Measurements from ENCODE around the gene LCN10. TPM values are rescaled to one million over a fixed set of nuclear protein-coding genes. Genes with fewer than 3 reads are reported as not detected.
"Not testable (repeated sequence)": the region's sequence is repeated elsewhere in the genome, so short reads cannot be mapped to it uniquely, and the experiment has no call there.

The LCN10 gene
- total RNA-seq, 5 donors from 2014 or later (not counting 1 experiment from before 2014, with no cell fraction given) = 1.3 to 2.8 (median 2.2) TPM

GRCh38 chr9:136787690-136788400 lies 45.1 kb upstream of the LCN10 start:
- Histone ChIP-seq H3K27me3 (replicated peaks in 1 of 2; ENCODE audit: control insufficient read depth in 2 of 2, extremely low read depth in 1 of 2, insufficient read depth in 2 of 2, low read length in 1 of 2) (peaks cover 0 to 4% of the 10 kb centered on the region in 2 experiments), H3K27ac (ENCODE audit: low read length) (no peak overlapping the region), H3K9me3 (no peaks in the 10 kb centered on the region), H3K4me3 (ENCODE audit: control insufficient read depth in 1 of 2, extremely low read depth in 1 of 2, low read length in 1 of 2) (no peak overlapping the region), H3K36me3 (ENCODE audit: control insufficient read depth in 2 of 2, extremely low read depth in 1 of 2, insufficient read depth in 1 of 2, low read length in 1 of 2) (peaks cover 0 to under 1% of the 10 kb centered on the region in 2 donors), H3K4me1 (ENCODE audit: control insufficient read depth in 1 of 2, extremely low read depth in 1 of 2, insufficient read depth in 2 of 2, low read length in 2 of 2) (peaks cover 7 to 34% of the 10 kb centered on the region in 2 experiments)
- peak in 31 of 35 experiments; percentile 34 to 88 (median 54) for DNase-seq
- Mint-ChIP-seq H3K27me3 (peaks cover 0 to 3% of the 10 kb centered on the region in 2 donors), H3K27ac (peak overlapping the region in 1 of 2 donors; percentile 25), H3K9me3 (no peaks in the 10 kb centered on the region), H3K4me3 (no peak overlapping the region), H3K36me3 (no peaks in the 10 kb centered on the region), H3K4me1 (peaks cover 12 to 25% (median 17%) of the 10 kb centered on the region in 3 donors)
- no peak for ATAC-seq (replicated peaks in 1 of 4)
- CTCF ChIA-PET = interaction anchor here in 1 of 2 donors (0.6 to 1.1 kb wide), 3 partner anchors 178 to 309 kb away, joined by 3 to 9 read pairs (median 7); no protein-coding TSS in a partner anchor
- 16% methylated on average over 9 of the region's 21 CpGs for WGBS (ENCODE audit: insufficient coverage)
- POLR2A ChIA-PET = interaction anchor here in 1 of 2 donors (0.6 kb wide), 1 partner anchor 247 kb away, joined by 3 read pairs; no protein-coding TSS in a partner anchor

GRCh38 chr9:136786983-136787382 lies 44.2 kb upstream of the LCN10 start:
- H3K4me3 Mint-ChIP-seq; POLR2A ChIA-PET; H3K9me3 Mint-ChIP-seq; H3K27me3 ChIP-seq (replicated peaks in 1 of 2; ENCODE audit: control insufficient read depth in 2 of 2, extremely low read depth in 1 of 2, insufficient read depth in 2 of 2, low read length in 1 of 2); DNase-seq; H3K27ac ChIP-seq (ENCODE audit: low read length); H3K9me3 ChIP-seq; H3K36me3 ChIP-seq (ENCODE audit: control insufficient read depth in 2 of 2, extremely low read depth in 1 of 2, insufficient read depth in 1 of 2, low read length in 1 of 2); H3K36me3 Mint-ChIP-seq; H3K27me3 Mint-ChIP-seq; ATAC-seq (replicated peaks in 1 of 4); H3K4me3 ChIP-seq (ENCODE audit: control insufficient read depth in 1 of 2, extremely low read depth in 1 of 2, low read length in 1 of 2); H3K27ac Mint-ChIP-seq: not testable (repeated sequence)
- H3K4me1 Mint-ChIP-seq = peaks cover 8 to 18% (median 11%) of the 10 kb centered on the region in 3 donors
- H3K4me1 ChIP-seq (ENCODE audit: control insufficient read depth in 1 of 2, extremely low read depth in 1 of 2, insufficient read depth in 2 of 2, low read length in 2 of 2) = peaks cover 7 to 25% of the 10 kb centered on the region in 2 experiments
- no CpG with 5 or more reads among the region's 4 CpGs for WGBS (ENCODE audit: insufficient coverage)
- CTCF ChIA-PET = interaction anchor here in 1 of 2 donors (1.1 to 1.9 kb wide), 2 partner anchors 9 to 248 kb away, joined by 3 to 5 read pairs; no protein-coding TSS in a partner anchor

GRCh38 chr9:136786451-136786850 lies 43.7 kb upstream of the LCN10 start:
- H3K4me3 Mint-ChIP-seq = no peak overlapping the region
- peaks cover 0 to 3% of the 10 kb centered on the region in 2 donors for H3K27me3 Mint-ChIP-seq
- Histone ChIP-seq H3K4me1 (ENCODE audit: control insufficient read depth in 1 of 2, extremely low read depth in 1 of 2, insufficient read depth in 2 of 2, low read length in 2 of 2) (peaks cover 5 to 20% of the 10 kb centered on the region in 2 experiments), H3K9me3 (no peaks in the 10 kb centered on the region), H3K4me3 (ENCODE audit: control insufficient read depth in 1 of 2, extremely low read depth in 1 of 2, low read length in 1 of 2) (no peak overlapping the region), H3K27ac (ENCODE audit: low read length) (no peak overlapping the region), H3K27me3 (replicated peaks in 1 of 2; ENCODE audit: control insufficient read depth in 2 of 2, extremely low read depth in 1 of 2, insufficient read depth in 2 of 2, low read length in 1 of 2) (peaks cover 0 to 4% of the 10 kb centered on the region in 2 experiments), H3K36me3 (ENCODE audit: control insufficient read depth in 2 of 2, extremely low read depth in 1 of 2, insufficient read depth in 1 of 2, low read length in 1 of 2) (no peaks in the 10 kb centered on the region)
- no peaks in the 10 kb centered on the region for H3K36me3 Mint-ChIP-seq
- DNase-seq = no peak
- 88% methylated on average over 7 of the region's 10 CpGs for WGBS (ENCODE audit: insufficient coverage)
- ChIA-PET POLR2A (no interaction called here), CTCF (interaction anchor here in 1 of 2 donors (1.1 to 1.9 kb wide), 2 partner anchors 9 to 249 kb away, joined by 3 to 5 read pairs; no protein-coding TSS in a partner anchor)
- no peak for ATAC-seq (replicated peaks in 1 of 4)
- H3K4me1 Mint-ChIP-seq = peaks cover 6 to 16% (median 9%) of the 10 kb centered on the region in 3 donors
- no peaks in the 10 kb centered on the region for H3K9me3 Mint-ChIP-seq
- no peak overlapping the region for H3K27ac Mint-ChIP-seq

GRCh38 chr9:136785565-136786355 lies 43.0 kb upstream of the LCN10 start:
- POLR2A ChIA-PET; H3K27ac Mint-ChIP-seq; H3K27me3 Mint-ChIP-seq; H3K36me3 ChIP-seq (ENCODE audit: control insufficient read depth in 2 of 2, extremely low read depth in 1 of 2, insufficient read depth in 1 of 2, low read length in 1 of 2); H3K36me3 Mint-ChIP-seq; ATAC-seq (replicated peaks in 1 of 4); DNase-seq; H3K4me3 Mint-ChIP-seq; H3K27ac ChIP-seq (ENCODE audit: low read length); H3K4me3 ChIP-seq (ENCODE audit: control insufficient read depth in 1 of 2, extremely low read depth in 1 of 2, low read length in 1 of 2); H3K27me3 ChIP-seq (replicated peaks in 1 of 2; ENCODE audit: control insufficient read depth in 2 of 2, extremely low read depth in 1 of 2, insufficient read depth in 2 of 2, low read length in 1 of 2); H3K9me3 ChIP-seq; H3K9me3 Mint-ChIP-seq: not testable (repeated sequence)
- WGBS (ENCODE audit: insufficient coverage) = 89% methylated on average over 14 of the region's 23 CpGs
- CTCF ChIA-PET = interaction anchor here in 1 of 2 donors (1.1 to 1.9 kb wide), 2 partner anchors 8 to 249 kb away, joined by 3 to 5 read pairs; no protein-coding TSS in a partner anchor
- H3K4me1 ChIP-seq (ENCODE audit: control insufficient read depth in 1 of 2, extremely low read depth in 1 of 2, insufficient read depth in 2 of 2, low read length in 2 of 2) = peaks cover 5 to 15% of the 10 kb centered on the region in 2 experiments
- H3K4me1 Mint-ChIP-seq = peaks cover 6 to 16% (median 9%) of the 10 kb centered on the region in 3 donors

GRCh38 chr9:136784997-136785361 lies 42.2 kb upstream of the LCN10 start:
- CTCF ChIA-PET = no interaction called here
- H3K9me3 ChIP-seq = no peaks in the 10 kb centered on the region
- ATAC-seq (replicated peaks in 1 of 4) (peak in 3 of 4 experiments; percentile 36 to 60 (median 39)), DNase-seq (peak in 1 of 35 experiments; percentile 28)
- no peak overlapping the region for H3K4me3 Mint-ChIP-seq
- H3K4me1 Mint-ChIP-seq = peaks cover 0 to 11% (median 5%) of the 10 kb centered on the region in 3 donors
- H3K36me3 Mint-ChIP-seq = no peaks in the 10 kb centered on the region
- H3K27me3 ChIP-seq (replicated peaks in 1 of 2; ENCODE audit: control insufficient read depth in 2 of 2, extremely low read depth in 1 of 2, insufficient read depth in 2 of 2, low read length in 1 of 2) = peaks cover 0 to 4% of the 10 kb centered on the region in 2 experiments
- H3K9me3 Mint-ChIP-seq = no peaks in the 10 kb centered on the region
- H3K4me1 ChIP-seq (ENCODE audit: control insufficient read depth in 1 of 2, extremely low read depth in 1 of 2, insufficient read depth in 2 of 2, low read length in 2 of 2) = peaks cover 0 to 8% of the 10 kb centered on the region in 2 experiments
- no peak overlapping the region for H3K27ac ChIP-seq (ENCODE audit: low read length)
- peaks cover 0 to 3% of the 10 kb centered on the region in 2 donors for H3K27me3 Mint-ChIP-seq
- no peak overlapping the region for H3K27ac Mint-ChIP-seq
- no peak overlapping the region for H3K4me3 ChIP-seq (ENCODE audit: control insufficient read depth in 1 of 2, extremely low read depth in 1 of 2, low read length in 1 of 2)
- H3K36me3 ChIP-seq (ENCODE audit: control insufficient read depth in 2 of 2, extremely low read depth in 1 of 2, insufficient read depth in 1 of 2, low read length in 1 of 2) = no peaks in the 10 kb centered on the region
- 80% methylated on average over 2 of the region's 6 CpGs for WGBS (ENCODE audit: insufficient coverage)
- POLR2A ChIA-PET = no interaction called here
